A549 (cell line): Measurements from ENCODE around the gene PDIA6. TPM values are rescaled to one million over a fixed set of nuclear protein-coding genes. Genes with fewer than 3 reads are reported as not detected.

Experiments used
- ATAC-seq, 2 experiments: fragments of 200-7000 bp in 1 of 2; fragments of >200 bp in 1 of 2; cut with Nextera tagmentation in 1 of 2; cut with Tn5 transposase in 1 of 2; 3 replicates each; pipeline versions ENCODE4 v1.8.0 to v1.9.1; 2018 to 2020; ENCODE audit warnings: mild to moderate bottlenecking in 1 of 2, moderate library complexity in 1 of 2
- CTCF ChIA-PET: fragments of 300-600 bp; sonication (Branson Sonifier 250); formaldehyde crosslinking; extraction: SDS; loops from one replicate; lab custom pipeline; 2021; ENCODE audit warnings: antibody characterized with exemption, inconsistent platforms; lab: Yijun Ruan, JAX
- POLR2A ChIA-PET: fragments of 350-600 bp; formaldehyde crosslinking; extraction: SDS; loops from one replicate; lab custom pipeline; 2021; ENCODE audit warnings: antibody characterized with exemption, inconsistent platforms; lab: Yijun Ruan, JAX
- DNase-seq, 2 experiments: peaks; one replicate each; pipeline versions ENCODE4 v3.0.0 to v3.0.0-alpha.2; 2011 to 2016; ENCODE audit warnings: low read depth in 1 of 2, low spot score in 1 of 2
- FAIRE-seq: peaks from 2 replicates; lab custom pipeline; 2011; peaks lifted over from hg19 to GRCh38; lab: Jason Lieb, UNC
- H3K27ac ChIP-seq, 2 experiments: fragments of >200 bp; sonication (Bioruptor Twin); formaldehyde crosslinking; 3 replicates each; pipeline ENCODE4 v1.5.1; 2016 to 2017
- H3K4me1 ChIP-seq: fragments of >200 bp; sonication (Bioruptor Twin); formaldehyde crosslinking; 3 replicates; pipeline ENCODE4 v1.6.1; 2016
- H3K4me2 ChIP-seq: fragments of >200 bp; sonication (Bioruptor Twin); formaldehyde crosslinking; 3 replicates; pipeline ENCODE4 v1.6.1; 2016
- H3K4me3 ChIP-seq: fragments of >200 bp; sonication (Bioruptor Twin); formaldehyde crosslinking; 3 replicates; pipeline ENCODE4 v1.5.1; 2016
- H3K9me3 ChIP-seq: fragments of >200 bp; sonication (Bioruptor Twin); formaldehyde crosslinking; 3 replicates; pipeline ENCODE4 v1.6.1; 2016
- CHD4 ChIP-seq: fragments of 200-600 bp; sonication (generic); IDR thresholded peaks from 2 replicates; pipeline ENCODE4 v1.6.1; 2016; ENCODE audit warnings: antibody characterized with exemption, mild to moderate bottlenecking, borderline replicate concordance
- CTCF ChIP-seq: fragments of >200 bp; sonication (Bioruptor Twin); formaldehyde crosslinking; IDR thresholded peaks from 3 replicates; pipeline ENCODE4 v1.5.1; 2016
- E2F6 ChIP-seq: IDR thresholded peaks from 2 replicates; pipeline ENCODE4 v1.6.1; 2012; ENCODE audit warnings: low read depth, borderline replicate concordance
- EHMT2 ChIP-seq: fragments of 200-600 bp; sonication (generic); IDR thresholded peaks from 2 replicates; pipeline ENCODE4 v1.6.1; 2016; ENCODE audit warnings: antibody characterized with exemption, low read depth, mild to moderate bottlenecking, moderate library complexity
- EP300 ChIP-seq, 2 experiments: fragments of >200 bp; sonication (Bioruptor Twin); formaldehyde crosslinking; IDR thresholded peaks; 2 replicates in 1 of 2; 3 replicates in 1 of 2; pipeline ENCODE4 v1.6.1; 2016 to 2017
- FOSL2 ChIP-seq, 2 experiments: fragments of 450-650 bp in 1 of 2; fragments of >200 bp in 1 of 2; sonication (Bioruptor Twin) in 1 of 2; formaldehyde crosslinking; IDR thresholded peaks; 2 replicates each; pipeline versions ENCODE4 v1.5.0 to v1.6.1; 2016 to 2020; ENCODE audit warnings: mild to moderate bottlenecking in 1 of 2, moderate library complexity in 1 of 2
- GATA3 ChIP-seq: IDR thresholded peaks from 2 replicates; pipeline ENCODE4 v1.6.1; 2012; ENCODE audit warnings: borderline replicate concordance
- HDAC2 ChIP-seq: fragments of 200-600 bp; sonication (generic); IDR thresholded peaks from 2 replicates; pipeline ENCODE4 v1.6.1; 2016
- HES2 ChIP-seq: fragments of >200 bp; sonication (Bioruptor Twin); formaldehyde crosslinking; IDR thresholded peaks from 2 replicates; pipeline ENCODE4 v1.6.1; 2016
- HEYL ChIP-seq: fragments of 250-450 bp; sonication (Bioruptor Pico); IDR thresholded peaks from 2 replicates; pipeline ENCODE4 v1.8.0; 2021; ENCODE audit warnings: mild to moderate bottlenecking, moderate library complexity
- HOXB5 ChIP-seq: fragments of 250-450 bp; sonication (Bioruptor Pico); IDR thresholded peaks from 2 replicates; pipeline ENCODE4 v1.5.0; 2020; ENCODE audit warnings: mild to moderate bottlenecking, moderate library complexity
- KDM1A ChIP-seq: fragments of 200-600 bp; sonication (generic); IDR thresholded peaks from 2 replicates; pipeline ENCODE4 v1.6.1; 2016; ENCODE audit warnings: low read depth, mild to moderate bottlenecking
- MAFK ChIP-seq: fragments of 450-650 bp; IDR thresholded peaks from 2 replicates; pipeline ENCODE4 v1.6.1; 2014; ENCODE audit not compliant: partially characterized antibody
- MAX ChIP-seq: IDR thresholded peaks from 2 replicates; pipeline ENCODE4 v1.6.1; 2012
- MAZ ChIP-seq: fragments of 150-350 bp; IDR thresholded peaks from 2 replicates; pipeline ENCODE4 v1.6.1; 2014; ENCODE audit warnings: antibody characterized with exemption, low read depth, low read length, borderline replicate concordance
- MYC ChIP-seq: IDR thresholded peaks from 2 replicates; pipeline ENCODE4 v1.6.1; 2012; ENCODE audit warnings: mild to moderate bottlenecking, inconsistent platforms, low read length, improper control_type of control experiment, borderline replicate concordance
- NFE2L2 ChIP-seq: fragments of 150-350 bp; conservative IDR thresholded peaks from 2 replicates; pipeline ENCODE4 v1.6.1; 2014; ENCODE audit warnings: low read length
- NR3C1 ChIP-seq: fragments of >200 bp; sonication (Bioruptor Twin); formaldehyde crosslinking; IDR thresholded peaks from 3 replicates; pipeline ENCODE4 v1.6.1; 2017
- POLR2A ChIP-seq: IDR thresholded peaks from 2 replicates; pipeline ENCODE4 v1.6.1; 2012; ENCODE audit warnings: mild to moderate bottlenecking, low read length
- POLR2AphosphoS2 ChIP-seq: conservative IDR thresholded peaks from 2 replicates; pipeline ENCODE4 v1.6.1; 2012; ENCODE audit warnings: low read length, improper control_type of control experiment, inconsistent platforms
- RAD21 ChIP-seq, 2 experiments: fragments of >200 bp in 1 of 2; sonication (Bioruptor Twin) in 1 of 2; formaldehyde crosslinking in 1 of 2; IDR thresholded peaks in 1 of 2; conservative IDR thresholded peaks in 1 of 2; 2 replicates in 1 of 2; 3 replicates in 1 of 2; pipeline ENCODE4 v1.6.1; 2012 to 2018; ENCODE audit warnings: inconsistent platforms in 1 of 2
- RARB ChIP-seq: fragments of 250-450 bp; sonication (Bioruptor Pico); IDR thresholded peaks from 2 replicates; pipeline ENCODE4 v1.8.0; 2021; ENCODE audit warnings: mild to moderate bottlenecking, moderate library complexity
- SMC3 ChIP-seq: fragments of >200 bp; sonication (Bioruptor Twin); formaldehyde crosslinking; IDR thresholded peaks from 3 replicates; pipeline ENCODE4 v1.6.1; 2018; ENCODE audit warnings: inconsistent platforms
- TFCP2L1 ChIP-seq: fragments of 250-450 bp; sonication (Bioruptor Pico); IDR thresholded peaks from 2 replicates; pipeline ENCODE4 v1.5.0; 2021; ENCODE audit warnings: mild to moderate bottlenecking
- ZC3H11A ChIP-seq: fragments of 450-650 bp; IDR thresholded peaks from 2 replicates; pipeline ENCODE4 v1.6.1; 2014; ENCODE audit warnings: antibody characterized with exemption, mild to moderate bottlenecking
- ZNF302 ChIP-seq: fragments of 250-450 bp; sonication (Bioruptor Pico); IDR thresholded peaks from 2 replicates; pipeline ENCODE4 v1.9.0; 2021; ENCODE audit warnings: inconsistent platforms, mild to moderate bottlenecking, moderate library complexity
- ZSCAN20 ChIP-seq: fragments of 250-450 bp; sonication (Bioruptor Pico); IDR thresholded peaks from 2 replicates; pipeline ENCODE4 v1.8.0; 2022; ENCODE audit warnings: mild to moderate bottlenecking, moderate library complexity
- WGBS: methylation state at CpG from one replicate; pipeline ENCODE4 v1.1.6; 2017; ENCODE audit errors: missing lambda C conversion rate; 5-methylcytosine and 5-hydroxymethylcytosine counted together
- polyA plus RNA-seq, 4 experiments: library from polyadenylated mRNA; depleted of rRNA in 3 of 4; stranded (reverse); fragments of >200 nt; fragmentation: RNase III in 1 of 4; extraction: RNeasy Plus Mini Kit Qiagen cat#74134 plus additional on column Dnase treatment in 1 of 4; gene quantifications; 2 replicates in 3 of 4; 3 replicates in 1 of 4; pipeline ENCODE4 v1.2.3, GENCODE V29; 2011 to 2017

Gene PDIA6
- polyA plus RNA-seq, 2 of the 4 experiments (the other 2 are of a cell fraction) = 322 to 442 TPM

GRCh38 chr2:10833021-10833420 lies 20.4 kb upstream of the PDIA6 start:
- no peak overlapping the region for H3K4me2 ChIP-seq
- H3K9me3 ChIP-seq = no peaks in the 10 kb centered on the region
- H3K27ac ChIP-seq = no peak overlapping the region
- ATAC-seq = no peak
- CTCF ChIA-PET = interaction anchor here (0.5 to 11.6 kb wide), 99 partner anchors 9 to 911 kb away, joined by 3 to 1025 read pairs (median 5); partner anchors contain the start of genes ATP6V1C2, E2F6, KCNF1 and PDIA6
- no peak for FAIRE-seq
- WGBS = 87% methylated on average over 10 of the region's 10 CpGs
- H3K4me3 ChIP-seq = no peak overlapping the region
- TF ChIP-seq EP300 (IDR thresholded peaks at IDR 0.05) (no peak), NR3C1 (no peak), CHD4 (no peak), MYC (no peak), HOXB5 (CRISPR knock-in tag) (no peak), ZC3H11A (no peak), ZSCAN20 (CRISPR knock-in tag) (no peak), TFCP2L1 (no peak), MAFK (no peak), RAD21 (conservative IDR thresholded peaks at IDR 0.05 in 1 of 2, IDR thresholded peaks at IDR 0.05 in 1 of 2) (no peak), ZNF302 (CRISPR knock-in tag) (no peak), FOSL2 (IDR thresholded peaks at IDR 0.05) (no peak), FOSL2 (CRISPR knock-in tag; IDR thresholded peaks at IDR 0.05) (no peak), KDM1A (no peak), NFE2L2 (no peak), E2F6 (no peak), POLR2AphosphoS2 (no peak)
- TF ChIP-seq, all 56 proteins: peak for 0
- DNase-seq = no peak
- H3K4me1 ChIP-seq = no peaks in the 10 kb centered on the region
- POLR2A ChIA-PET = interaction anchor here (0.6 to 1.0 kb wide), 3 partner anchors 21 to 322 kb away, joined by 3 to 7 read pairs (median 4); partner anchors contain the start of genes PDIA6 and SLC66A3

- Histone ChIP-seq H3K4me3 (no peak overlapping the region), H3K27ac (peak overlapping the region in 1 of 2 experiments; percentile 43; a peak in 1 of 6 replicates), H3K9me3 (no peaks in the 10 kb centered on the region), H3K4me2 (peak overlapping the region; percentile 70), H3K4me1 (no peaks in the 10 kb centered on the region)
- FAIRE-seq = peak; percentile 73
- ChIA-PET CTCF (interaction anchor here (0.5 to 11.6 kb wide), 105 partner anchors 10 to 911 kb away, joined by 3 to 1025 read pairs (median 5); partner anchors contain the start of genes ATP6V1C2, E2F6, GREB1 and KCNF1), POLR2A (interaction anchor here (0.6 to 1.0 kb wide), 3 partner anchors 20 to 322 kb away, joined by 3 to 7 read pairs (median 4); partner anchors contain the start of genes PDIA6 and SLC66A3)
- peak; percentile 87 to 88 for DNase-seq
- TF ChIP-seq POLR2A (no peak), HES2 (no peak), KDM1A (no peak), SMC3 (peak; percentile 97), CTCF (peak; percentile 99), NFE2L2 (no peak), HDAC2 (no peak), FOSL2 (IDR thresholded peaks at IDR 0.05) (no peak), FOSL2 (CRISPR knock-in tag; IDR thresholded peaks at IDR 0.05) (no peak), RAD21 (conservative IDR thresholded peaks at IDR 0.05 in 1 of 2, IDR thresholded peaks at IDR 0.05 in 1 of 2) (peak; percentile 99 to 100), MAX (peak; percentile 79), MAFK (no peak), HEYL (CRISPR knock-in tag) (no peak), MAZ (no peak), GATA3 (no peak), E2F6 (no peak; the same call in 1 of the 2 replicates), RARB (CRISPR knock-in tag) (no peak), MYC (peak; percentile 81), EP300 (IDR thresholded peaks at IDR 0.05) (no peak), EHMT2 (no peak)
- ATAC-seq = peak; percentile 72 to 91
- 29% methylated on average over 30 of the region's 30 CpGs for WGBS
Measured at GRCh38 chr2:10832203-10832936, 19.8 kb upstream of the PDIA6 start.
